K562 (cell line): Measurements from ENCODE around the gene CREB3L1. TPM values are rescaled to one million over a fixed set of nuclear protein-coding genes. Genes with fewer than 3 reads are reported as not detected.

Experiments used
- BRD9 ChIP-seq: fragments of 450-650 bp; IDR thresholded peaks from 2 replicates; pipeline ENCODE4 v1.6.1; 2018; ENCODE audit warnings: low read depth; ENCODE audit not compliant: partially characterized antibody
- DPF2 ChIP-seq: fragments of 450-650 bp; IDR thresholded peaks from 2 replicates; pipeline ENCODE4 v1.6.1; 2016
- JUND ChIP-seq, 2 experiments: IDR thresholded peaks; 2 replicates in 1 of 2; 3 replicates in 1 of 2; pipeline ENCODE4 v1.6.1; 2011; ENCODE audit warnings: borderline replicate concordance in 2 of 2, low read depth in 2 of 2, low read length in 2 of 2, improper control_type of control experiment in 1 of 2, missing biosample characterization in 1 of 2, missing genetic modification characterization in 1 of 2, missing genetic modification reagents in 1 of 2
- KLF13 ChIP-seq: fragments of 450-650 bp; IDR thresholded peaks from 2 replicates; pipeline ENCODE4 v1.6.1; 2016; ENCODE audit warnings: missing genetic modification characterization, low read depth, mild to moderate bottlenecking, missing compliant biosample characterization, moderate library complexity, borderline replicate concordance
- MEIS2 ChIP-seq: fragments of 450-650 bp; IDR thresholded peaks from 2 replicates; pipeline ENCODE4 v1.6.1; 2014; ENCODE audit warnings: mild to moderate bottlenecking; ENCODE audit not compliant: partially characterized antibody
- MTF1 ChIP-seq: fragments of 250-450 bp; sonication (Bioruptor Pico); IDR thresholded peaks from 2 replicates; pipeline ENCODE4 v1.9.0; 2021; ENCODE audit warnings: moderate library complexity, mild to moderate bottlenecking, inconsistent platforms, borderline replicate concordance
- NCOA4 ChIP-seq: fragments of 450-650 bp; IDR thresholded peaks from 2 replicates; pipeline ENCODE4 v1.6.1; 2018; ENCODE audit warnings: mild to moderate bottlenecking; ENCODE audit not compliant: partially characterized antibody
- NFATC3 ChIP-seq: fragments of 450-650 bp; IDR thresholded peaks from 2 replicates; pipeline ENCODE4 v1.6.1; 2017; ENCODE audit warnings: mild to moderate bottlenecking
- NFRKB ChIP-seq: fragments of 450-650 bp; IDR thresholded peaks from 2 replicates; pipeline ENCODE4 v1.6.1; 2016; ENCODE audit warnings: low read depth
- PHB2 ChIP-seq: fragments of 450-650 bp; IDR thresholded peaks from 2 replicates; pipeline ENCODE4 v1.6.1; 2017; ENCODE audit warnings: low read depth
- PTTG1 ChIP-seq: fragments of 450-650 bp; IDR thresholded peaks from 2 replicates; pipeline ENCODE4 v1.6.1; 2016; ENCODE audit warnings: low read depth, mild to moderate bottlenecking, missing genetic modification characterization, missing compliant biosample characterization
- PURB ChIP-seq: sonication (generic); formaldehyde crosslinking; IDR thresholded peaks from 2 replicates; pipeline ENCODE4 v1.9.0; 2021; ENCODE audit warnings: low read depth, mild to moderate bottlenecking, missing genetic modification reagents
- SMAD1 ChIP-seq: fragments of 150-350 bp; IDR thresholded peaks from 2 replicates; pipeline ENCODE4 v1.6.1; 2014; ENCODE audit warnings: low read length, low read depth; ENCODE audit not compliant: partially characterized antibody
- SMARCA4 ChIP-seq: fragments of 450-650 bp; IDR thresholded peaks from 2 replicates; pipeline ENCODE4 v1.6.1; 2016
- TEAD2 ChIP-seq: fragments of 450-650 bp; IDR thresholded peaks from 2 replicates; pipeline ENCODE4 v1.6.1; 2016; ENCODE audit warnings: missing genetic modification characterization, control low read depth, missing compliant biosample characterization
- TEAD4 ChIP-seq, 2 experiments: sonication (generic) in 1 of 2; formaldehyde crosslinking in 1 of 2; IDR thresholded peaks; 2 replicates each; pipeline versions ENCODE4 v1.6.1 to v1.8.0; 2012 to 2022; ENCODE audit warnings: borderline replicate concordance in 1 of 2, inconsistent platforms in 1 of 2, low read length in 1 of 2, mild to moderate bottlenecking in 1 of 2, missing genetic modification reagents in 1 of 2
- TRIM24 ChIP-seq, 2 experiments: fragments of 450-650 bp; IDR thresholded peaks; 2 replicates each; pipeline ENCODE4 v1.6.1; 2016
- ZNF212 ChIP-seq: fragments of 450-650 bp; formaldehyde crosslinking; IDR thresholded peaks from 2 replicates; pipeline ENCODE4 v1.4.0; 2020; ENCODE audit warnings: mild to moderate bottlenecking
- ZNF263 ChIP-seq: sonication (generic); formaldehyde crosslinking; IDR thresholded peaks from 2 replicates; pipeline ENCODE4 v1.8.0; 2022; ENCODE audit warnings: mild to moderate bottlenecking, missing genetic modification reagents, borderline replicate concordance
- ZNF3 ChIP-seq: fragments of 250-450 bp; sonication (Bioruptor Pico); IDR thresholded peaks from 2 replicates; pipeline ENCODE4 v1.5.0; 2021; ENCODE audit warnings: mild to moderate bottlenecking, moderate library complexity
- ZNF311 ChIP-seq: fragments of 250-450 bp; sonication (Bioruptor Pico); IDR thresholded peaks from 2 replicates; pipeline ENCODE4 v1.4.0; 2020; ENCODE audit warnings: mild to moderate bottlenecking, moderate library complexity
- ZNF324 ChIP-seq: fragments of 250-450 bp; sonication (Bioruptor Pico); IDR thresholded peaks from 2 replicates; pipeline ENCODE4 v1.4.0; 2020; ENCODE audit warnings: mild to moderate bottlenecking
- ZNF354B ChIP-seq: fragments of 250-450 bp; sonication (Bioruptor Pico); IDR thresholded peaks from 2 replicates; pipeline ENCODE4 v1.4.0; 2020
- polyA plus RNA-seq, 8 experiments: library from polyadenylated mRNA; depleted of rRNA in 4 of 8; stranded (reverse) in 5 of 8; unstranded in 3 of 8; fragments of >200 nt; fragmentation: Nextera tagmentation in 2 of 8; fragmentation: Illumina TruSeq in 1 of 8; extraction: Ambion mirVana in 2 of 8; extraction: Trizol in 1 of 8; gene quantifications; 2 replicates each; pipeline versions ENCODE4 v1.2.1 to v1.2.3, GENCODE V29; 2011 to 2014; ENCODE audit warnings: inconsistent platforms in 1 of 8, missing spikeins in 1 of 8
- total RNA-seq, 7 experiments: library from RNA; depleted of rRNA in 6 of 7; stranded (reverse); fragments of >200 nt in 6 of 7; fragmentation: Illumina TruSeq in 2 of 7; extraction: Trizol in 2 of 7; gene quantifications; 2 replicates each; pipeline versions ENCODE4 v1.2.1 to v1.2.3, GENCODE V29; 2011 to 2021; ENCODE audit warnings: low replicate concordance in 1 of 7
- TF ChIP-seq, protein P1 (sequence below): fragments of 450-650 bp; IDR thresholded peaks from 2 replicates; pipeline ENCODE4 v1.6.1; 2014; ENCODE audit warnings: low read depth, mild to moderate bottlenecking, moderate library complexity, borderline replicate concordance
- TF ChIP-seq, protein P2 (sequence below): fragments of 250-450 bp; sonication (Bioruptor Pico); IDR thresholded peaks from 2 replicates; pipeline ENCODE4 v1.5.0; 2021; ENCODE audit warnings: mild to moderate bottlenecking, moderate library complexity

The CREB3L1 gene
- total and polyA plus RNA-seq, 9 of the 15 experiments (the other 6 are each of a cell fraction or from before 2014, with no cell fraction given): 1.2 to 27.6 (median 3.7) TPM

DNA sequence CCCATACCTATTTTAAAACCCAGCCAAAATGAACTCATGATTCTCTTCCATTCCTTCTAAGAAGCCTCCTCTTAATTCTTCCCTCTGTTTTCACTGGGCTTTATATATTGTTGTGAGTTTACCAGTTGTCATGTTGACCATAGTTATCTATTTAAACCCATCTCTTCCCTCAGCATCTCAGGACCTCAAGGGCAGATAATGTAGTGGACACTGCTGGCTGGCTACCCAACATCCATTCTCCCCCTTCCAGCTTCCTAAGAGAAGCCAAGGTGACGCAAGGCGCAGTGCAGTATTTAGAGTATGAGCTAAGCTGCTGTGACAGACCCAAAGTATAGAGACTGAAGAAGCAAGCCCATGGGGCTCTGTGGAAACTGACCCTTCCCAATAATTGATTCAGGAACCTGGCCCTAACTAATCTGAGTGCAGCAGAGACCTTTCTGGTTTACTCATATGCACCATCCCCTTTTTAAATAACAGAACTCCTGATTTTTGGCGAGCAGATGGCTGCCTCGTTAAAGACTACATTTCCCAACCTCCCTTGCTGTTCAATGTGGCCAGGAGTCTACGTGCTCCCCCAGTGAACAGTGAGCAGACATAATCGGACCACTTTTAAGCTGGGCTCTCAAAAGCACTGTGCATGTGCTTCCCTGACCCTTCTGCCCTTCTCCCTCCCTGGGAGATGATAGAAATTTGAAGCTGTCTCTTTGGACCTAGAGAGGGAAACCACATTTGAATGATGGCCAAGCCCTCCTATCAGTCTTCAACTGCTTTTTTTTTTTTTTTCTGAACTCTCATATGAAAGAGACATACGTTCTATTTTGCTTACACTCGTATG lies 28.1 kb upstream of the CREB3L1 start (continued):
- TF ChIP-seq SMAD1 (no peak), DPF2 (0 out of 2 replicates have a peak, but pooled peaks have one; percentile 9), TRIM24 (IDR thresholded peaks at IDR 0.05) (peak in 1 of 2 experiments; percentile 36; a peak in 1 of 4 replicates), NFRKB (peak; percentile 10), BRD9 (peak; percentile 20), JUND (IDR thresholded peaks at IDR 0.05; ENCODE audit: borderline replicate concordance, low read depth, low read length) (no peak), JUND (tag; IDR thresholded peaks at IDR 0.05; ENCODE audit: borderline replicate concordance, low read depth, low read length) (peak; percentile 8; the same call in 1 of the 3 replicates), MEIS2 (peak; percentile 47), ZNF354B (CRISPR knock-in tag) (no peak), TEAD2 (no peak), ZNF311 (no peak), PURB (CRISPR knock-in tag) (no peak), ZNF263 (peak; percentile 29; the same call in 1 of the 2 replicates), ZNF324 (CRISPR knock-in tag) (no peak), PHB2 (no peak), ZNF3 (no peak), TEAD4 (IDR thresholded peaks at IDR 0.05; ENCODE audit: low read length) (no peak; the same call in 1 of the 2 replicates), TEAD4 (CRISPR knock-in tag; IDR thresholded peaks at IDR 0.05; ENCODE audit: borderline replicate concordance) (no peak), ZNF212 (CRISPR knock-in tag) (no peak), SMARCA4 (no peak; the same call in 1 of the 2 replicates), NFATC3 (no peak), KLF13 (tag) (no peak), PTTG1 (tag) (no peak), NCOA4 (no peak), MTF1 (CRISPR knock-in tag) (no peak)
- TF ChIP-seq, protein P1, sequence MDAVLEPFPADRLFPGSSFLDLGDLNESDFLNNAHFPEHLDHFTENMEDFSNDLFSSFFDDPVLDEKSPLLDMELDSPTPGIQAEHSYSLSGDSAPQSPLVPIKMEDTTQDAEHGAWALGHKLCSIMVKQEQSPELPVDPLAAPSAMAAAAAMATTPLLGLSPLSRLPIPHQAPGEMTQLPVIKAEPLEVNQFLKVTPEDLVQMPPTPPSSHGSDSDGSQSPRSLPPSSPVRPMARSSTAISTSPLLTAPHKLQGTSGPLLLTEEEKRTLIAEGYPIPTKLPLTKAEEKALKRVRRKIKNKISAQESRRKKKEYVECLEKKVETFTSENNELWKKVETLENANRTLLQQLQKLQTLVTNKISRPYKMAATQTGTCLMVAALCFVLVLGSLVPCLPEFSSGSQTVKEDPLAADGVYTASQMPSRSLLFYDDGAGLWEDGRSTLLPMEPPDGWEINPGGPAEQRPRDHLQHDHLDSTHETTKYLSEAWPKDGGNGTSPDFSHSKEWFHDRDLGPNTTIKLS: peak; percentile 66
- TF ChIP-seq, protein P2, sequence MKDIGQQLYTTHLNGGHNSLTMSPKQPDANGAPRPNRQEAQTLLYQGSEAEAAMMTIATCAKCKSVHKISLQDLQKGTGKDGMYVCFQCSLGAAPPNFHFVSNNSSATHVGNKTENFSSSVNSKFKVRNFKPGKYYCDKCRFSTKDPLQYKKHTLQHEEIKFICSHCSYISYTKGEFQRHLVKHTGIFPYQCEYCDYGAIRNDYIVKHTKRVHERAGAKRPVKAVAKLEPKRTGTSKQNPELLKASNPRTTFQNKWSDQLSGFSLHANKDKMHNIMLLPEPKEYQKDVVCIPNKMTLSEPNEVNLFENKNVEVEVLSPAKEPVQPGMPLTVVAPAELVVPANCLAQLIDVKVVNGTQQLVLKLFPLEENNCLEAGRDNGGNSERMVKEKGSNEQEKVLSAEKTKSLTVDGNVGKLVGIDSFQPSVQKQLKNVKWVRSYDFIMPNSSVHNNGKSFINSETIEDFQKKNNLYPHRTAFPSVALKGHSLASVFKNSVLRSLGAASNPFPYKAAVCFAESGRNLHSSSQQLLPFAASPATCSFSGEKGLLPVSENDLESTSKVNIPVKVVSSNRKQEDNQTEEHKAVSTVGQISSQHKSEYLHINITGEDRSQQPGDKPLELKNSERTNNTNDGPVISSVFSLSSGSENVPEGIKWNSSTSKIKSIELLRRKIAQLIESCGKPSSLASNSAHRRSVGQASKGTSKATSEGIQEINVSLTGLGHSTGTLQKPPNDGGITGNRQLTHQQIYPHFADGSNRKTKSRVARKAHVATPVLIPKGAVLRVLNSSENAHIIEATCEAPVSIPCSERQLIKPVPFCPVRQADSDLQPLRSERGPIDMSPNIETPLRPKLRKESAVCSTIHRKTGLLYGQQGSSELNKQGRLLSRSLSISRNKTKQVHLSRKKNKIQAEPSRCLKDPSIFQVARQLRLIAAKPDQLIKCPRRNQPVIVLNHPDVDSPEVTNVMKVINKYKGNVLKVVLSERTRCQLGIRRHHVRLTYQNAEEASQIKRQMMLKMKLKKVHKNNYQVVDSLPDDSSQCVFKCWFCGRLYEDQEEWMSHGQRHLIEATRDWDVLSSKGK (CRISPR knock-in tag): no peak
